ENCODE measurements around the gene CREB5. TPM values are rescaled to one million over a fixed set of nuclear protein-coding genes. Genes with fewer than 3 reads are reported as not detected.

The CREB5 gene
- total RNA-seq, 1 donor from 2014 or later: 52.2 TPM

- Histone ChIP-seq H3K27me3 (ENCODE audit: control insufficient read depth in 3 of 3, insufficient read depth in 3 of 3, low read length in 3 of 3) (no peaks in the 10 kb centered on the region), H3K4me3 (ENCODE audit: low read length in 3 of 3) (no peak overlapping the region), H3K9ac (ENCODE audit: low read depth in 1 of 3, low read length in 3 of 3) (no peak overlapping the region), H3K27ac (ENCODE audit: low read depth, low read length) (no peak overlapping the region), H3K4me1 (ENCODE audit: control insufficient read depth in 3 of 3, insufficient read depth in 3 of 3, low read length in 3 of 3) (no peaks in the 10 kb centered on the region), H3K9me3 (ENCODE audit: control insufficient read depth in 3 of 3, low read length in 3 of 3) (no peaks in the 10 kb centered on the region), H3K36me3 (ENCODE audit: control insufficient read depth in 3 of 3, insufficient read depth in 3 of 3, low read length in 3 of 3) (no peaks in the 10 kb centered on the region)
Observed at GRCh38 chr7:28840592-28840995, 428.3 kb downstream of the CREB5 start.

GRCh38 chr7:28841766-28842165 lies 429.4 kb downstream of the CREB5 start:
- H3K4me3 ChIP-seq (ENCODE audit: low read length in 3 of 3): no peak overlapping the region
- peaks cover 0 to 3% (median 0%) of the 10 kb centered on the region in 3 donors for H3K27me3 ChIP-seq (ENCODE audit: control insufficient read depth in 3 of 3, insufficient read depth in 3 of 3, low read length in 3 of 3)
- H3K27ac ChIP-seq (ENCODE audit: low read depth, low read length): no peak overlapping the region
- no peak overlapping the region for H3K9ac ChIP-seq (ENCODE audit: low read depth in 1 of 3, low read length in 3 of 3)
- H3K4me1 ChIP-seq (ENCODE audit: control insufficient read depth in 3 of 3, insufficient read depth in 3 of 3, low read length in 3 of 3): no peaks in the 10 kb centered on the region
- no peaks in the 10 kb centered on the region for H3K36me3 ChIP-seq (ENCODE audit: control insufficient read depth in 3 of 3, insufficient read depth in 3 of 3, low read length in 3 of 3)
- no peaks in the 10 kb centered on the region for H3K9me3 ChIP-seq (ENCODE audit: control insufficient read depth in 3 of 3, low read length in 3 of 3)

GRCh38 chr7:28842769-28843295 lies 430.5 kb downstream of the CREB5 start:
- Histone ChIP-seq H3K9ac (ENCODE audit: low read depth in 1 of 3, low read length in 3 of 3) (no peak overlapping the region), H3K36me3 (ENCODE audit: control insufficient read depth in 3 of 3, insufficient read depth in 3 of 3, low read length in 3 of 3) (no peaks in the 10 kb centered on the region), H3K27me3 (ENCODE audit: control insufficient read depth in 3 of 3, insufficient read depth in 3 of 3, low read length in 3 of 3) (peaks cover 0 to 3% (median 0%) of the 10 kb centered on the region in 3 donors), H3K27ac (ENCODE audit: low read depth, low read length) (no peak overlapping the region), H3K9me3 (ENCODE audit: control insufficient read depth in 3 of 3, low read length in 3 of 3) (peaks cover 0 to under 1% (median 0%) of the 10 kb centered on the region in 3 donors), H3K4me3 (ENCODE audit: low read length in 3 of 3) (no peak overlapping the region), H3K4me1 (ENCODE audit: control insufficient read depth in 3 of 3, insufficient read depth in 3 of 3, low read length in 3 of 3) (no peaks in the 10 kb centered on the region)

- H3K36me3 ChIP-seq (ENCODE audit: control insufficient read depth in 3 of 3, insufficient read depth in 3 of 3, low read length in 3 of 3): no peaks in the 10 kb centered on the region
- peaks cover 0 to 2% (median 0%) of the 10 kb centered on the region in 3 donors for H3K9me3 ChIP-seq (ENCODE audit: control insufficient read depth in 3 of 3, low read length in 3 of 3)
- H3K4me3 ChIP-seq (ENCODE audit: low read length in 3 of 3): no peak overlapping the region
Observed at GRCh38 chr7:28845106-28845505, 432.8 kb downstream of the CREB5 start.

GRCh38 chr7:28847176-28847575 lies 434.9 kb downstream of the CREB5 start:
- Histone ChIP-seq H3K4me1 (ENCODE audit: control insufficient read depth in 3 of 3, insufficient read depth in 3 of 3, low read length in 3 of 3) (no peaks in the 10 kb centered on the region), H3K36me3 (ENCODE audit: control insufficient read depth in 3 of 3, insufficient read depth in 3 of 3, low read length in 3 of 3) (no peaks in the 10 kb centered on the region), H3K27me3 (ENCODE audit: control insufficient read depth in 3 of 3, insufficient read depth in 3 of 3, low read length in 3 of 3) (peaks cover 0 to 3% (median 0%) of the 10 kb centered on the region in 3 donors), H3K9me3 (ENCODE audit: control insufficient read depth in 3 of 3, low read length in 3 of 3) (peaks cover 0 to 2% (median 0%) of the 10 kb centered on the region in 3 donors), H3K9ac (ENCODE audit: low read depth in 1 of 3, low read length in 3 of 3) (no peak overlapping the region), H3K27ac (ENCODE audit: low read depth, low read length) (no peak overlapping the region), H3K4me3 (ENCODE audit: low read length in 3 of 3) (no peak overlapping the region)

More at GRCh38 chr7:28845106-28845505, 432.8 kb downstream of the CREB5 start:
- no peak overlapping the region for H3K9ac ChIP-seq (ENCODE audit: low read depth in 1 of 3, low read length in 3 of 3)
- no peak overlapping the region for H3K27ac ChIP-seq (ENCODE audit: low read depth, low read length)
- no peaks in the 10 kb centered on the region for H3K4me1 ChIP-seq (ENCODE audit: control insufficient read depth in 3 of 3, insufficient read depth in 3 of 3, low read length in 3 of 3)
- peaks cover 0 to 3% (median 0%) of the 10 kb centered on the region in 3 donors for H3K27me3 ChIP-seq (ENCODE audit: control insufficient read depth in 3 of 3, insufficient read depth in 3 of 3, low read length in 3 of 3)

- Histone ChIP-seq H3K27ac (ENCODE audit: low read depth, low read length) (no peak overlapping the region), H3K4me3 (ENCODE audit: low read length in 3 of 3) (no peak overlapping the region), H3K27me3 (ENCODE audit: control insufficient read depth in 3 of 3, insufficient read depth in 3 of 3, low read length in 3 of 3) (peaks cover 0 to 3% (median 0%) of the 10 kb centered on the region in 3 donors), H3K4me1 (ENCODE audit: control insufficient read depth in 3 of 3, insufficient read depth in 3 of 3, low read length in 3 of 3) (no peaks in the 10 kb centered on the region), H3K36me3 (ENCODE audit: control insufficient read depth in 3 of 3, insufficient read depth in 3 of 3, low read length in 3 of 3) (no peaks in the 10 kb centered on the region), H3K9ac (ENCODE audit: low read depth in 1 of 3, low read length in 3 of 3) (no peak overlapping the region), H3K9me3 (ENCODE audit: control insufficient read depth in 3 of 3, low read length in 3 of 3) (peaks cover 0 to 2% (median 0%) of the 10 kb centered on the region in 3 donors)
Observed at GRCh38 chr7:28847681-28848080, 435.4 kb downstream of the CREB5 start.

- H3K9ac ChIP-seq (ENCODE audit: low read depth in 1 of 3, low read length in 3 of 3): no peak overlapping the region
- no peaks in the 10 kb centered on the region for H3K36me3 ChIP-seq (ENCODE audit: control insufficient read depth in 3 of 3, insufficient read depth in 3 of 3, low read length in 3 of 3)
- H3K9me3 ChIP-seq (ENCODE audit: control insufficient read depth in 3 of 3, low read length in 3 of 3): peaks cover 0 to 2% (median 0%) of the 10 kb centered on the region in 3 donors
- no peak overlapping the region for H3K27ac ChIP-seq (ENCODE audit: low read depth, low read length)
- H3K27me3 ChIP-seq (ENCODE audit: control insufficient read depth in 3 of 3, insufficient read depth in 3 of 3, low read length in 3 of 3): peaks cover 0 to 3% (median 0%) of the 10 kb centered on the region in 3 donors
- no peak overlapping the region for H3K4me3 ChIP-seq (ENCODE audit: low read length in 3 of 3)
- peaks cover 3 to 4% (median 3%) of the 10 kb centered on the region in 3 donors for H3K4me1 ChIP-seq (ENCODE audit: control insufficient read depth in 3 of 3, insufficient read depth in 3 of 3, low read length in 3 of 3)
Observed at GRCh38 chr7:28848906-28849305, 436.6 kb downstream of the CREB5 start.

GRCh38 chr7:28850699-28851098 lies 438.4 kb downstream of the CREB5 start:
- Histone ChIP-seq H3K4me3 (ENCODE audit: low read length in 3 of 3) (no peak overlapping the region), H3K27me3 (ENCODE audit: control insufficient read depth in 3 of 3, insufficient read depth in 3 of 3, low read length in 3 of 3) (peaks cover 0 to 3% (median 0%) of the 10 kb centered on the region in 3 donors), H3K36me3 (ENCODE audit: control insufficient read depth in 3 of 3, insufficient read depth in 3 of 3, low read length in 3 of 3) (no peaks in the 10 kb centered on the region), H3K9me3 (ENCODE audit: control insufficient read depth in 3 of 3, low read length in 3 of 3) (peaks cover 0 to 2% (median 0%) of the 10 kb centered on the region in 3 donors), H3K9ac (ENCODE audit: low read depth in 1 of 3, low read length in 3 of 3) (no peak overlapping the region), H3K27ac (ENCODE audit: low read depth, low read length) (no peak overlapping the region), H3K4me1 (ENCODE audit: control insufficient read depth in 3 of 3, insufficient read depth in 3 of 3, low read length in 3 of 3) (peaks cover 3 to 8% (median 5%) of the 10 kb centered on the region in 3 donors)

GRCh38 chr7:28853150-28853549 lies 440.8 kb downstream of the CREB5 start:
- H3K36me3 ChIP-seq (ENCODE audit: control insufficient read depth in 3 of 3, insufficient read depth in 3 of 3, low read length in 3 of 3): no peaks in the 10 kb centered on the region
- peak overlapping the region in 1 of 3 donors; percentile 78 for H3K4me3 ChIP-seq (ENCODE audit: low read length in 3 of 3)
- peaks cover 3 to 8% (median 5%) of the 10 kb centered on the region in 3 donors for H3K4me1 ChIP-seq (ENCODE audit: control insufficient read depth in 3 of 3, insufficient read depth in 3 of 3, low read length in 3 of 3)
- no peak overlapping the region for H3K27ac ChIP-seq (ENCODE audit: low read depth, low read length)
- H3K9ac ChIP-seq (ENCODE audit: low read depth in 1 of 3, low read length in 3 of 3): no peak overlapping the region
- H3K27me3 ChIP-seq (ENCODE audit: control insufficient read depth in 3 of 3, insufficient read depth in 3 of 3, low read length in 3 of 3): no peaks in the 10 kb centered on the region
- H3K9me3 ChIP-seq (ENCODE audit: control insufficient read depth in 3 of 3, low read length in 3 of 3): no peaks in the 10 kb centered on the region

- Histone ChIP-seq H3K9me3 (ENCODE audit: control insufficient read depth in 3 of 3, low read length in 3 of 3) (no peaks in the 10 kb centered on the region), H3K4me3 (ENCODE audit: low read length in 3 of 3) (peak overlapping the region; percentile 78 to 87 (median 84)), H3K9ac (ENCODE audit: low read depth in 1 of 3, low read length in 3 of 3) (peak overlapping the region; percentile 59 to 75 (median 73)), H3K27ac (ENCODE audit: low read depth, low read length) (no peak overlapping the region), H3K4me1 (ENCODE audit: control insufficient read depth in 3 of 3, insufficient read depth in 3 of 3, low read length in 3 of 3) (peaks cover 3 to 8% (median 5%) of the 10 kb centered on the region in 3 donors), H3K36me3 (ENCODE audit: control insufficient read depth in 3 of 3, insufficient read depth in 3 of 3, low read length in 3 of 3) (no peaks in the 10 kb centered on the region), H3K27me3 (ENCODE audit: control insufficient read depth in 3 of 3, insufficient read depth in 3 of 3, low read length in 3 of 3) (peaks cover 0 to 1% (median 0%) of the 10 kb centered on the region in 3 donors)
Observed at GRCh38 chr7:28853834-28854749, 441.8 kb downstream of the CREB5 start.
